KOPT-K1 (cell line): ENCODE results near the gene NCAN.

Experiments used
- H3K27ac ChIP-seq: fragments of 200-600 bp; sonication (generic); 2 replicates; pipeline ENCODE4 v1.5.1; 2016; ENCODE audit warnings: antibody characterized with exemption, mild to moderate bottlenecking, low read depth, low read length; ENCODE audit not compliant: poor library complexity, severe bottlenecking
- H3K36me3 ChIP-seq: fragments of 200-600 bp; sonication (generic); 2 replicates; pipeline ENCODE4 v1.5.1; 2017; ENCODE audit warnings: antibody characterized with exemption, mild to moderate bottlenecking, low read length, moderate library complexity; ENCODE audit not compliant: insufficient read depth
- H3K9me3 ChIP-seq: fragments of 200-600 bp; sonication (generic); 2 replicates; pipeline ENCODE4 v1.5.1; 2017; ENCODE audit warnings: antibody characterized with exemption, low read length, mild to moderate bottlenecking; ENCODE audit not compliant: insufficient read depth, poor library complexity, severe bottlenecking

Gene NCAN

GRCh38 chr19:19257836-19258588 is 46.3 kb downstream of the NCAN start:
- Histone ChIP-seq H3K27ac (no peak overlapping the region), H3K36me3 (no peaks in the 10 kb centered on the region)

GRCh38 chr19:19258589-19259338 is 47.0 kb downstream of the NCAN start:
- H3K27ac ChIP-seq: no peak overlapping the region
- H3K36me3 ChIP-seq: no peaks in the 10 kb centered on the region
- no peaks in the 10 kb centered on the region for H3K9me3 ChIP-seq

More at GRCh38 chr19:19257836-19258588, 46.3 kb downstream of the NCAN start:
- no peaks in the 10 kb centered on the region for H3K9me3 ChIP-seq

- Histone ChIP-seq H3K36me3 (no peaks in the 10 kb centered on the region), H3K27ac (no peak overlapping the region), H3K9me3 (no peaks in the 10 kb centered on the region)
Observed at GRCh38 chr19:19259741-19260140, 48.0 kb downstream of the NCAN start.

- Histone ChIP-seq H3K27ac (no peak overlapping the region), H3K36me3 (no peaks in the 10 kb centered on the region), H3K9me3 (no peaks in the 10 kb centered on the region)
Observed at GRCh38 chr19:19260417-19261214, 48.9 kb downstream of the NCAN start.

GRCh38 chr19:19261350-19262189 is 49.8 kb downstream of the NCAN start:
- Histone ChIP-seq H3K9me3 (no peaks in the 10 kb centered on the region), H3K27ac (no peak overlapping the region), H3K36me3 (no peaks in the 10 kb centered on the region)

- no peaks in the 10 kb centered on the region for H3K36me3 ChIP-seq
- no peaks in the 10 kb centered on the region for H3K9me3 ChIP-seq
- H3K27ac ChIP-seq: no peak overlapping the region
Observed at GRCh38 chr19:19262190-19263057, 50.7 kb downstream of the NCAN start.

GRCh38 chr19:19263886-19264487 is 52.2 kb downstream of the NCAN start:
- Histone ChIP-seq H3K27ac (no peak overlapping the region), H3K9me3 (no peaks in the 10 kb centered on the region), H3K36me3 (no peaks in the 10 kb centered on the region)

GRCh38 chr19:19267305-19267704 is 55.5 kb downstream of the NCAN start:
- no peak overlapping the region for H3K27ac ChIP-seq
- H3K36me3 ChIP-seq: no peaks in the 10 kb centered on the region
- no peaks in the 10 kb centered on the region for H3K9me3 ChIP-seq

- H3K36me3 ChIP-seq: no peaks in the 10 kb centered on the region
- H3K9me3 ChIP-seq: no peaks in the 10 kb centered on the region
- H3K27ac ChIP-seq: no peak overlapping the region
Observed at GRCh38 chr19:19268453-19269385, 57.0 kb downstream of the NCAN start.

- no peak overlapping the region for H3K27ac ChIP-seq
- 0 out of 2 replicates have a peak, but pooled peaks cover 5% of the 10 kb centered on the region for H3K36me3 ChIP-seq
- H3K9me3 ChIP-seq: no peaks in the 10 kb centered on the region
Observed at GRCh38 chr19:19269952-19270694, 58.4 kb downstream of the NCAN start.

GRCh38 chr19:19270749-19271571 is 59.2 kb downstream of the NCAN start:
- Histone ChIP-seq H3K27ac (no peak overlapping the region), H3K9me3 (no peaks in the 10 kb centered on the region), H3K36me3 (peaks cover 14% of the 10 kb centered on the region)
